Measurements from ENCODE around the gene TSEN15.

DNA sequence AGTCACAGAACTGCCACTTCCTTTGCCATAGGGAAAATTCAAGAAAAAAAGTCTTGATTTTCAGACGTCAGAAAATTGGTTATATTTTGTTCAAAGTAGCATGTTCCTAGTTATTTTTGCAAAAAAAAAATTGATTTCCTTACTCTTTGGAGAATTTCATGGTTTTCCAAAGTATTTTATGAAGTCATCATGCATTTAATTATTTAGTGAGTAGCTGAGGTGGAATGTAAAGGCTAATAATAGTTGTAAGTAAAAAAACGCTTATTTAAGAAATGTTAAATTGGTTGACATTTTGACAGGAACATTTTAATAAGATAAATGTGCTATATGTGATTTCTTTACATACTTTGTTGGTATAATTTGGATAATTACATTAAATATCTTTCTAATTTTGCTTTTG lies 20.8 kb downstream of the TSEN15 start:
- TF ChIP-seq, protein P1, sequence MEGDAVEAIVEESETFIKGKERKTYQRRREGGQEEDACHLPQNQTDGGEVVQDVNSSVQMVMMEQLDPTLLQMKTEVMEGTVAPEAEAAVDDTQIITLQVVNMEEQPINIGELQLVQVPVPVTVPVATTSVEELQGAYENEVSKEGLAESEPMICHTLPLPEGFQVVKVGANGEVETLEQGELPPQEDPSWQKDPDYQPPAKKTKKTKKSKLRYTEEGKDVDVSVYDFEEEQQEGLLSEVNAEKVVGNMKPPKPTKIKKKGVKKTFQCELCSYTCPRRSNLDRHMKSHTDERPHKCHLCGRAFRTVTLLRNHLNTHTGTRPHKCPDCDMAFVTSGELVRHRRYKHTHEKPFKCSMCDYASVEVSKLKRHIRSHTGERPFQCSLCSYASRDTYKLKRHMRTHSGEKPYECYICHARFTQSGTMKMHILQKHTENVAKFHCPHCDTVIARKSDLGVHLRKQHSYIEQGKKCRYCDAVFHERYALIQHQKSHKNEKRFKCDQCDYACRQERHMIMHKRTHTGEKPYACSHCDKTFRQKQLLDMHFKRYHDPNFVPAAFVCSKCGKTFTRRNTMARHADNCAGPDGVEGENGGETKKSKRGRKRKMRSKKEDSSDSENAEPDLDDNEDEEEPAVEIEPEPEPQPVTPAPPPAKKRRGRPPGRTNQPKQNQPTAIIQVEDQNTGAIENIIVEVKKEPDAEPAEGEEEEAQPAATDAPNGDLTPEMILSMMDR (IDR thresholded peaks at IDR 0.05): no peak
- no peak for TF ChIP-seq POLR2A (IDR thresholded peaks at IDR 0.05)
